Mucosa of stomach (tissue), 1 donor: ENCODE data around the gene HUNK.

Experiments
- H3K27me3 ChIP-seq: one replicate; pipeline ENCODE4 v1.7.0; 2013; ENCODE audit warnings: mild to moderate bottlenecking, low read length; ENCODE audit not compliant: control insufficient read depth, insufficient read depth
- H3K36me3 ChIP-seq: one replicate; pipeline ENCODE4 v1.7.0; 2013; ENCODE audit warnings: low read length; ENCODE audit not compliant: control insufficient read depth, insufficient read depth
- H3K4me1 ChIP-seq: one replicate; pipeline ENCODE4 v1.7.0; 2013; ENCODE audit warnings: mild to moderate bottlenecking, low read length; ENCODE audit not compliant: control insufficient read depth, insufficient read depth
- H3K4me3 ChIP-seq: one replicate; pipeline ENCODE4 v1.7.0; 2013; ENCODE audit warnings: low read length
- H3K9ac ChIP-seq: one replicate; pipeline ENCODE4 v1.7.0; 2013; ENCODE audit warnings: mild to moderate bottlenecking, low read length, moderate library complexity
- H3K9me3 ChIP-seq: one replicate; pipeline ENCODE4 v1.7.0; 2013; ENCODE audit warnings: mild to moderate bottlenecking, low read length, moderate library complexity; ENCODE audit not compliant: control insufficient read depth
- donor health status: Pancreatic carcinoma.

Gene HUNK

DNA sequence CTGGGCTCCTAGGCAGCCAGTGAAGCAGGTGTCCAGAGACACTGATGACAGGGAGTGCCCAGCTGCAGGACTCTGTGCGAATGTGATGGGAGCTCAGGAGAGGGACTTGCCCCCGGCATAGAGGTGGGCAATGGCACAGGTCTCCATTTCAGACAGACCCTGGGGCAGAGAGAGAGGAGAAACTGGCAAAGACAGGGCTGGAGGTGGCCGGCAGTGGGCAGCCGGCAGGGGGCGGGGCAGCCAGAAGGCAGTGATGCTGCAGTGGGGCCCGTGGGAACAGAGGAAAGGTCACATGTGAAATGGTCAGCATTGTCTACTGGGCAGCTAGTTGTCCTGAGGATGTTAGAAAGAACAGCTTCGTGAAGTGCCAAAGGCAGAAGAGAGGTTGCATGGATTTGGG is 112.6 kb downstream of the HUNK start:
- Histone ChIP-seq H3K9me3 (no peaks in the 10 kb centered on the region), H3K4me1 (no peaks in the 10 kb centered on the region), H3K4me3 (no peak overlapping the region), H3K27me3 (no peaks in the 10 kb centered on the region), H3K9ac (no peak overlapping the region), H3K36me3 (no peaks in the 10 kb centered on the region)

DNA sequence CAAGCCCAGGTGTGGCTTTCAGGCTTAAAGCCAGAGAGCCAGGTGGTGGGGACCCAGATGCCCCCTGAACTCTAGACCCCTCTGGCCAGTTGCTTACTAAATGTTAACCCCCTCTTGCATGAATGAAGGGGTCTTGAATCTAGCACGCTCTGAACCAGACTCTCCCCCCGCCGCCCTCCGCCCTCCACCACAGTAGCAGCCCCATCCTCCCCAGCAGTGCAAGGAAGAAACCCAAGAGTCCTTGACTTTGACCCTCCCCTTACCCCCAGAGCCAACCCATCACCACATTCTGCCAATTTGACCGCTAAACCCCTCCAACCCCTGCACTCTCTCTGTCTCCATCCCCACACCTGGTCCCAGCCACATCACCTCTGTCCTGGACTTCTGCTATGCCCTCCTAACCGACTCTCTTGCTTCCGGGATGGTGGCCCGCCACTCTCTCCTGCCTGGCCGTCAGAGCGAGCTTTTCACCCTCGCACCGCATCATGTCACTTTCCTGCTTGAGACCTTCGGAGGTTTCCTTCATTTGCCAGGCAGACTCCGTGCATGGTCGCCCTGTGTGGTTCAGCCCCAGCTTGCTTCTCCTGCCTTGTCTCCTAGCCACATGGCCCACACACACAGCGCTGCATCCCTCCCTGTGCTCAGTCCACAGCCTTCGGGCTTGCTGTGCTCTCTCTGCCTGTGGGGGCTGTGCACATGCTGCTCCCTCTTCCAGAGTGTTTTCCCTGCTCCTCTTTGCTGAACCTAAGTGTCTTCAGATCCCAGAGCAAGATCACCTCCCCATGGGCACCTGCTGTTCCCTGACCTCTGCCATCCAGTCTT is 113.4 kb downstream of the HUNK start:
- Histone ChIP-seq H3K9me3 (no peaks in the 10 kb centered on the region), H3K27me3 (no peaks in the 10 kb centered on the region), H3K4me1 (no peaks in the 10 kb centered on the region), H3K4me3 (no peak overlapping the region), H3K9ac (no peak overlapping the region), H3K36me3 (no peaks in the 10 kb centered on the region)

DNA sequence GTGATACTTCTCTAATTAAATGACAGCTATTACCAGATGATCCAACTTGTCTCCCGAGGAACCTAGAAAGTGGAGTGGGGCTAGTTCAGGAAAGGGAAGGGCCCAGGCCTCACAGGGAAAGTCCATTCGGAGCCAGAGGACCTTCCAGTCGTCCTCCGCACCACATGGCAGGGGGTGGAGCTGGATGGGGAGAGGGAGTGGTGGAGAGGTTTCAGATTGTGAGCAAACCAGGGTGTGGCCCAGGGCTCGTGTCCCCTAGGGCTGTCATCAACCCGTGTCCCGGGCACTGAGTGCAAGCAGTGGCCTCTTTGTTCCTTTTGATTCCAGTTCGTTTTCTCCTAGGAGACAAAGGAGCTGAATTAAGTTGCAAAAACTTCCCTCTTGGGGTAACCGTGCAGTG is 114.9 kb downstream of the HUNK start:
- Histone ChIP-seq H3K9me3 (no peaks in the 10 kb centered on the region), H3K4me3 (no peak overlapping the region), H3K36me3 (no peaks in the 10 kb centered on the region), H3K9ac (no peak overlapping the region), H3K4me1 (no peaks in the 10 kb centered on the region), H3K27me3 (no peaks in the 10 kb centered on the region)

DNA sequence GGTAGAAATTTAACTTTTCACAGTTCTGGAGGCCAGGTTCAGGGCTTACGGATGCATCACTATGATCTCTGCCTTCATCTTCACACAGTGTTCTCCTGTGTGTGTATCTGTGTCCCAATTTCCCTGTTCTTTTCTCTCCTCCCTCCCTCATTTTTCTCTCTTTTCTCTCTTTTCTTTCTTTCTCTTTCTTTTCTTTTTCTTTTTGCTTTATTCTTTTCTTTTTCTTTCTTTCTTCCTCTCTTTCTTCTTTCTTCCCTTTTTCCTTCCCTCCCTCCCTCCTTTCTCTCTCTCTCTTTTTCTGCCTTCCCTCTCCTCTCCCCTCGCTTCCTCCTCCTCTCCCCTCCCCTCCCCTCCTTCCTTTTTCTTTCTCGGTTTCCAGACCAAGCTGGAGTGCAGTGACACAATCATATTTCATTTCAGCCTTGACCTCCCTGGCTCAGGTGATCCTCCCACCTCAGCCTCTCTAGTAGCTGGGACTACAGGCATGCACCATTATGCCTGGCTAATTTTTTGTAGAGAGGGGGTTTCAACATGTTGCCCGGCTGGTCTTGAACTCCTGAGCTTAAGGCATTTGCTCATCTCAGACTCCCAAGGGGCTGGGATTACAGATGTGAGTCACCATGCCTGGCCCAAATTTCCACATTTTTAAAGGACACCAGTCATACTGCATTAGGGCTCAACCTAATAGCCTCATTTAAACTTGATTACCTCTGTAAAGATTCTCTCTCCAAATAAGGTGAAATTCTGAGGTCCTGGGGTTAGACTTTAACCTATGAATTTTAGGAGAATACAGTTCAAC is 115.9 kb downstream of the HUNK start:
- no peaks in the 10 kb centered on the region for H3K4me1 ChIP-seq
- H3K36me3 ChIP-seq: no peaks in the 10 kb centered on the region
- no peaks in the 10 kb centered on the region for H3K27me3 ChIP-seq
- no peak overlapping the region for H3K4me3 ChIP-seq
- no peaks in the 10 kb centered on the region for H3K9me3 ChIP-seq
- H3K9ac ChIP-seq: no peak overlapping the region

DNA sequence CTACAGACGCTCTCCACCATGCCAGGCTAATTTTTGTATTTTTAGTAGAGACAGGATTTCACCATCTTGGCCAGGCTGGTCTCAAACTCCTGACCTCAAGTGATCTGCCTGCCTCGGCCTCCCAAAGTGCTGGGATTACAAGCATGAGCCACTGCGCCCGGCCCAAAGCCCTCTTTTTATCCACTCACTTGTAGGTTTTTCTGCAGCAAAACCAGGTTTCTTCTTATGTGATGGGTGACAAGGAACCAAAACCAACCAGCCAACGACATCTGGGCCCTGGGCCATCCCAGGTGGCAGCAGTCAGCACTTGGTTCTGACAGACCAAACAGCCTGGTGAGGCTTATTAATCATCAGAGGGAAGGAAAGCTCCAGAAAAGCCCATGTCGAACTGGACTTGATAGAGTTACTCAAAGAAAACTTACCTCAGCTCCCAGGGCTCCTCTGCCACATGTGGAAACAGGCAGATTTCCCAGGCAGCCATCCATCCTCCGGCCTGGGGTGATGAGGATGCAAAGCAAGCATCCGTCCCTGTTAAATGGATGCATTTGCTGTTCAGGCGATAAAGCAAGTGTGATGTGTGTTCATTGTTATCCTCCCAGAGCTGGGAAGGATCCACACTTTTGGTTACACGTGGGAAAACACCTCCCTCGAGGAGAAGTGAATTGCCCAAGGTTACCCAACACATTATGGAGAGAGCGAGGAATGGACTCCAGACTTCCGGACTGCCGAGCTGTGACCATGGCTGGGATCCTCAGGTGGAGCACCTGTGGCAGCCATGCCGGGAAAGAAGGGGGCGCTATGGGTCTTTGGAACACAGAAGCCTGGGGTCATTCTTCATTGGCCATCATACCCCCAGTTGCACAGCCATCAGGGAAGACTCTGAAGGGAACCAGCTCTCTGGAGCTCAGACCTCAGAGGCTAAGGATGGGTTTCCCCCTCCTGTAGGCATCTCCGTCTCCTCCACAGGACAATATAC is 118.8 kb downstream of the HUNK start:
- Histone ChIP-seq H3K4me1 (no peaks in the 10 kb centered on the region), H3K36me3 (no peaks in the 10 kb centered on the region), H3K9ac (no peak overlapping the region), H3K4me3 (no peak overlapping the region), H3K27me3 (no peaks in the 10 kb centered on the region), H3K9me3 (no peaks in the 10 kb centered on the region)

DNA sequence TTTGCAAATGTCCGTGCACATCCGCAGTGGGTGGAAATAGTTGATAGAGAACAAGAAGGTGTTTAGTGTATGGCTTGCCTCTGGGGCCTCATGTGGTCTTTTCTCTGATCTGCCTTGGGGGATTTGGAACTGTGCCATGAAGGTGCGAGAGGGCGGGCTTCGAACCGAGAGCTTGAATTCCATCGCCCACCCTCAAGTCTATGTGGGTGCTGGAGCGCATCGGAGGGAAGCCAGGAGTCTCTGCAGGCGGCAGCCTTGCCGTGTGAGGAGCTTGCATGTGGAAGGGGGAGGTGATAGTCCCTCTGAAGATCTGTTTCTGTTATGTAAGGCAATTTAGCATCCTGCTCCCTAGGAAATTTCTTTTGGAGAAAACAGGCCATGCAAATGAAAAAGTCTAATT is 119.6 kb downstream of the HUNK start:
- Histone ChIP-seq H3K9ac (no peak overlapping the region), H3K36me3 (no peaks in the 10 kb centered on the region), H3K4me1 (no peaks in the 10 kb centered on the region), H3K27me3 (no peaks in the 10 kb centered on the region), H3K4me3 (no peak overlapping the region), H3K9me3 (no peaks in the 10 kb centered on the region)

DNA sequence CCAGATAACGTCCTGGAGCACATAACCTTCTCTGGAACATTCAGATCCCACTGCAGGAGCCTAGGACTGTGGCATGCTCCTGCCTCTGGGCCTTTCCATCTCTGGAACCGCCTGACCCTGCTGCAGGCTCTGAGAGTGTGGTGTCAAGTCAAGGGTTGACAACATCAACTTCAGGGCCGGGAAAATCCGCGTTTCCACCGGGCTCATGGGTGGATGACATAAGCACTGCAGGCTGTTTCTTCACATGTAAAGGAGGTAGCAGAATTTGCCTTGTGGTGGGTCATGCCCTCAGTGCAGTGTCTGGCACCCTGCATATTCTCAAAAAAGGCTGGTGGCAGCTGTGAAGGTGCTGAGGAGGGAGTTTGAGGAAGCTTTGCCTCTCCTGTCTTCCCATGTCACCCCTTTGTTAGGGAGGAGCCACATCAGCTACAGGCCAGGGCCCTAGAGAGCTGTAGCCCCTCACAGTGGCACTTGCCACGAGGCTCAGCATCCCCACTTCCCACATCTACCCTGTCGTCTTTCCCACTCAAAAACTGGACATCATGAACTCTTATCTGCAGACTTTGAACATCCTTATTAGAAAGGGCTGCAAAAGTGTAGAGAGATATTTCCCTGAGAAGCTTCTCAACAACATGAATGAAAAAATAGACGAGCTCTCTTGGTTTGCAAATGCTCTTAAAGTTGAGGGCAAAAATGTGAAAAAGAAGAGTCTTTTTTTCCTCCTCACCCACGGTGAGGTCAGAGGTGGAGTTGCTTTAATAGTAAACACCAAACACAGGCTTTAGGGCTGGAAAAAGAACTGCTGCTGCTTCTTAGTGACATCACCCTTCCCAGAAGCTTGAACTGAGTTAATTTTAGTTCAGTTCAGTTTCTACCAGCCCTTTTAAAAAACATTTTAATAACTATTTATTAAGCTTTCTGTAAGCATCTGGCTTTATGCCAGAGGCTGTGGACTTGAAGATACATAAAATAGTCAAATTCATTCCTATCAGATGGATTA is 121.3 kb downstream of the HUNK start:
- Histone ChIP-seq H3K36me3 (no peaks in the 10 kb centered on the region), H3K9me3 (no peaks in the 10 kb centered on the region), H3K4me1 (no peaks in the 10 kb centered on the region), H3K4me3 (no peak overlapping the region), H3K27me3 (no peaks in the 10 kb centered on the region), H3K9ac (no peak overlapping the region)

DNA sequence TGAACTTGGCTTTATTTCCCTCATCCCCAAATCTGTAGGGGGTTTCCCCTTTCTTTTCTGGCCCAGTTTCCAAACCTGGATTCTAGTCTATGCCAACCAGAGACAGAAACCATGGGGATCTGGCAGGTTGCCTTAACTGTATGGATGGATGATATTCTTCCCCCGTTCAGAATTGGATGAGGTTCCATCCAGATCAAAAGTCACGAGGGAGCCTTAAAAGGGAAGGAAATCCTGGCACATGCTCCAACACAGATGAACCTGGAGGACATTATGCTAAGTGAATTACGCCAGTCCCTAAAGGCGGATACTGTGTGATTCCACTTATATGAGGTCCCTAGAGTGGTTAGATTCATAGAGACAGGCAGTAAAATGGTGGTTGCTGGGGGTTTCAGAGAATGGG is 124.4 kb downstream of the HUNK start:
- H3K36me3 ChIP-seq: no peaks in the 10 kb centered on the region
- H3K4me1 ChIP-seq: no peaks in the 10 kb centered on the region
- no peak overlapping the region for H3K4me3 ChIP-seq
- H3K9me3 ChIP-seq: no peaks in the 10 kb centered on the region
- H3K27me3 ChIP-seq: no peaks in the 10 kb centered on the region
- H3K9ac ChIP-seq: no peak overlapping the region

DNA sequence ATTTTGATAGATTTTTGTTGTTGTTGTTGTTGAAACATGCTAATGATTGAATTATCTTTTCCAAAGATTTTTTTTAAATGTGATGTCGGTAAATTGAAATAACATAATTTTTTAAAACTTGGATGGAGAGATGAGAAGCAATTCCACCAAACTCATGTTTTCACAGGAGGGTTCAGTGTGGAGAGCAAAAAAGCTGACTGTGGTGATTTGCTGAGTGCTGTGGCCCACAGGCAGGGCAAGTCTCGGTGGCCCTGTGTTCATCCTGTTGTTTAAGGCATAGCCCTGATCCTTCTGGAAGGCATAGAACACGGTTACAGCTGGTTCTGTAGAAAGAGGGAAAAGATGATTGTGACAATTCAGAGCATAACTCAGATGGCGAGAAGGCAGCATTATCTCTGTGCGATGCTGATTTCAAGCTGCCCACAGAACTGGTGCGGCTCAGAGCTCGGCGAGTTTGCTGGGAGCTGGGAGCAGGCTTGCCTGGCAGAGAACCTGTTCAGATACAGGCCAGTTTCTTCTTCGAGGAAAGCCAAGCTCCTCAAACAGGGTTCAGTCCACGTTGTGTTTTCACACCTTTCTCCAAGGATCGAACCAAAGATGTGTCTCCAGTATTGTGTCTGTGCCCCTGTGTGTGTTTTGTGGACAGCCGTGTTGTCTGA is 127.1 kb downstream of the HUNK start:
- Histone ChIP-seq H3K27me3 (no peaks in the 10 kb centered on the region), H3K36me3 (no peaks in the 10 kb centered on the region), H3K4me1 (no peaks in the 10 kb centered on the region), H3K9ac (no peak overlapping the region), H3K9me3 (no peaks in the 10 kb centered on the region), H3K4me3 (no peak overlapping the region)

DNA sequence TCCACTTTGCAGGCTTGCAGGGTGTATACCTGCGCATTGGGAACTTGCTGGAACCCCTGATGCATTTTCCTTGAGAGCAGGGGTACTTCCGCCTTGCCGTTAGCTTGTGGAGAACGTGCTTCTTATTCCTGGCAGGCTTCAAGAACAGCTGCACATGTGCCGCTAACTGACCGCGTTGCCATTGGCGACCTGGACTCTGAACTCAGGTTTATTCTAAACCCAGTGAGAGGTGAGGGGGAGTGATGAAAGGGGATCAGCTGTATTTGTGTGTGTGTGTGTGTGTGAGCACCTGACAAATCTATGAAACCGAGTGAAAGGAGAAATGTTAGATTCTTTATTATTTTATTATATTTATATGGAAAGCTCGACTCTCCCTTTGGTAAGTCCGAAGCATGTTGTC is 128.6 kb downstream of the HUNK start:
- H3K4me1 ChIP-seq: no peaks in the 10 kb centered on the region
- H3K27me3 ChIP-seq: no peaks in the 10 kb centered on the region
- no peaks in the 10 kb centered on the region for H3K9me3 ChIP-seq
- no peaks in the 10 kb centered on the region for H3K36me3 ChIP-seq
- no peak overlapping the region for H3K9ac ChIP-seq
- H3K4me3 ChIP-seq: no peak overlapping the region
